Fibroblast of villous mesenchyme (primary cell): ENCODE results near the gene PLXND1. TPM values are rescaled to one million over a fixed set of nuclear protein-coding genes. Genes with fewer than 3 reads are reported as not detected.
A peak's percentile ranks its signal among the peaks of the same experiment; 100 is the strongest.

Experiments
- DNase-seq: peaks from one replicate; pipeline ENCODE4 v3.0.0-alpha.2; 2010; ENCODE audit warnings: low read depth
- H3K4me3 ChIP-seq: 2 replicates; pipeline ENCODE4 v1.5.1; 2011; ENCODE audit warnings: low read depth, mild to moderate bottlenecking, low read length
- CTCF ChIP-seq: IDR thresholded peaks from 2 replicates; pipeline ENCODE4 v1.5.1; 2012; ENCODE audit warnings: low read depth, mild to moderate bottlenecking, low read length; ENCODE audit not compliant: insufficient read depth
- total RNA-seq: library from RNA; depleted of rRNA; stranded (reverse); fragments of >200 nt; gene quantifications from 2 replicates; pipeline ENCODE4 v1.2.3, GENCODE V29; 2012

The PLXND1 gene
- total RNA-seq, 1 donor = 97.2 TPM

- no peak overlapping the region for H3K4me3 ChIP-seq
- peak; percentile 47 for DNase-seq
- no peak for TF ChIP-seq CTCF
Observed at GRCh38 chr3:129595544-129596193, 10.8 kb downstream of the PLXND1 start.

DNA sequence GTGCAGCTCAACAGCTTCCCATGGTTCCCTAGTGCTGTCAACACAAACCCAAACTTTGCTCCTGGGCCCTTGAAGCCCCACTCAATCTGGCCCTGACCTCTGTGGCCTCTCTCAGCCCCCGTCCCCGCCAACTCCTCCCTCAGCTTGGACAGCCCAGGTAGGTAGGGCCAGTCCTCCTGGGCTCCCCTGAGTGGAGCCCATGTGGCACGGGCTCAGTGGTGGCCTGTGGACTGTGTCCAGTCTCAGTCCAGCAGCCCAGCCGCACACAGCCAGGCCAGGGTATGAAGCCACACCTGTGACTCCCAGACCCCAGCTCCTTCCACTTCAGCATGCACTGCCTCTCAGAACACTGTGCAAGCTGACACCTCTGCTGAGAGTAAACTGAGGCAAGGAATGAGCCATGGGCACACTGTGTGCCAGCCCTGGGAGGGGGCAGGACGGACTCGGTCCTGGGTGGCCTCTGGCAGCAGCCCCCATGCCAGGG lies 11.5 kb downstream of the PLXND1 start:
- DNase-seq = no peak
- no peak overlapping the region for H3K4me3 ChIP-seq
- TF ChIP-seq CTCF = no peak

GRCh38 chr3:129594409-129594808 lies 12.1 kb downstream of the PLXND1 start:
- no peak for TF ChIP-seq CTCF
- no peak for DNase-seq
- H3K4me3 ChIP-seq = no peak overlapping the region

- DNase-seq = peak; percentile 56
- TF ChIP-seq CTCF = no peak
- no peak overlapping the region for H3K4me3 ChIP-seq
Observed at GRCh38 chr3:129593595-129594339, 12.7 kb downstream of the PLXND1 start.

DNA sequence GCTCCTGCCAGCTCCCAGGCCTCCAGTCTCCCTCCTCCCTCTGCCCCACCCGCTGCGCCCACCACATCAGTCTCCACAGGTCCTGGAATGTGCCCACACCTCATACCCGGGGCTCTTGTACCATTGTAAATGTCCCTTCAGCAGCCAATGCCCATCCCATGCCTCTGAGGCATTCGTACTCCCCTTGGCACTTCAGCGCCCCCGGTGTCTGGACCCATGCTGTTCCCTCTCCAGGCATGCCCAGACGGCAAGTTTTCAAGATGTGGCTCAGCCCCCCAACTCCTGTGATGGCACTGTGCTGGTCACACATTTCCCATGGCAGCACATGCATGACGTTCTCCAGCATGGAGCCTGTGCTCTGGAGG lies 13.3 kb downstream of the PLXND1 start:
- TF ChIP-seq CTCF = peak; percentile 12
- no peak for DNase-seq
- no peak overlapping the region for H3K4me3 ChIP-seq

- DNase-seq = peak; percentile 61
- TF ChIP-seq CTCF = no peak
Observed at GRCh38 chr3:129592381-129593131, 13.9 kb downstream of the PLXND1 start.

More at GRCh38 chr3:129592381-129593131, 13.9 kb downstream of the PLXND1 start:
- no peak overlapping the region for H3K4me3 ChIP-seq
